Muscle layer of duodenum (tissue), 2 donors: ENCODE measurements around the gene INO80C.

Experiments used
- H3K27ac ChIP-seq: one replicate; pipeline ENCODE4 v1.7.0; 2013; ENCODE audit warnings: mild to moderate bottlenecking, low read length
- H3K27me3 ChIP-seq: one replicate; pipeline ENCODE4 v1.7.0; 2013; ENCODE audit warnings: low read depth, mild to moderate bottlenecking, control low read depth, low read length
- H3K36me3 ChIP-seq, 2 donors: one replicate each; pipeline ENCODE4 v1.7.0; 2013; ENCODE audit warnings: low read length in 2 of 2, control low read depth in 1 of 2, mild to moderate bottlenecking in 1 of 2; ENCODE audit not compliant: insufficient read depth in 2 of 2, control insufficient read depth in 1 of 2
- H3K4me1 ChIP-seq, 2 donors: one replicate each; pipeline ENCODE4 v1.7.0; 2013; ENCODE audit warnings: low read length in 2 of 2, mild to moderate bottlenecking in 2 of 2, control low read depth in 1 of 2, moderate library complexity in 1 of 2; ENCODE audit not compliant: insufficient read depth in 2 of 2, control insufficient read depth in 1 of 2
- H3K4me3 ChIP-seq, 2 donors: one replicate each; pipeline ENCODE4 v1.7.0; 2013; ENCODE audit warnings: low read length in 2 of 2, low read depth in 1 of 2, mild to moderate bottlenecking in 1 of 2
- H3K9me3 ChIP-seq, 2 donors: one replicate each; pipeline ENCODE4 v1.7.0; 2013; ENCODE audit warnings: low read length in 2 of 2, control low read depth in 1 of 2, mild to moderate bottlenecking in 1 of 2; ENCODE audit not compliant: control insufficient read depth in 1 of 2
- donor health status: healthy.

Gene INO80C

DNA sequence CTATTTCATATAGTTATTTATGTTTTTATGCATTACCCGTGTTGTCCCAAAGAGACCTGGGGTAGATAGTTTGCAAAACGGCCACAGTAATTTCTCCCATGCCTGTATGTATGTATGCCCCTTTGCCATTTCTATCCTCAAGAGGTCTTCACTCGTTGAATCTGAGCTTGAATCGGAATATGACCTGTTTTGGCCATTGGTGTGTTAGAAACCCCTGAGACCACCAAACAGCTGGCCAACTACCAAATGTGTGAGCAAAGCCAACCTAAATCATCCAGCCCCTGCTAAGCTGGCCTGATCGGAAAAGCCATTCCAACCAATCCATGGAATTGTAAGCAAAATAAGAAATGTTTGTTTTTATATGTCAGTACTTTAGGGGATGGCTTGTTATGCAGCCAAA lies 23.4 kb upstream of the INO80C start:
- H3K36me3 ChIP-seq: no peaks in the 10 kb centered on the region
- H3K27ac ChIP-seq: no peak overlapping the region
- peaks cover 0 to 5% of the 10 kb centered on the region in 2 donors for H3K4me1 ChIP-seq
- no peak overlapping the region for H3K4me3 ChIP-seq
- H3K9me3 ChIP-seq: no peaks in the 10 kb centered on the region
- no peaks in the 10 kb centered on the region for H3K27me3 ChIP-seq

DNA sequence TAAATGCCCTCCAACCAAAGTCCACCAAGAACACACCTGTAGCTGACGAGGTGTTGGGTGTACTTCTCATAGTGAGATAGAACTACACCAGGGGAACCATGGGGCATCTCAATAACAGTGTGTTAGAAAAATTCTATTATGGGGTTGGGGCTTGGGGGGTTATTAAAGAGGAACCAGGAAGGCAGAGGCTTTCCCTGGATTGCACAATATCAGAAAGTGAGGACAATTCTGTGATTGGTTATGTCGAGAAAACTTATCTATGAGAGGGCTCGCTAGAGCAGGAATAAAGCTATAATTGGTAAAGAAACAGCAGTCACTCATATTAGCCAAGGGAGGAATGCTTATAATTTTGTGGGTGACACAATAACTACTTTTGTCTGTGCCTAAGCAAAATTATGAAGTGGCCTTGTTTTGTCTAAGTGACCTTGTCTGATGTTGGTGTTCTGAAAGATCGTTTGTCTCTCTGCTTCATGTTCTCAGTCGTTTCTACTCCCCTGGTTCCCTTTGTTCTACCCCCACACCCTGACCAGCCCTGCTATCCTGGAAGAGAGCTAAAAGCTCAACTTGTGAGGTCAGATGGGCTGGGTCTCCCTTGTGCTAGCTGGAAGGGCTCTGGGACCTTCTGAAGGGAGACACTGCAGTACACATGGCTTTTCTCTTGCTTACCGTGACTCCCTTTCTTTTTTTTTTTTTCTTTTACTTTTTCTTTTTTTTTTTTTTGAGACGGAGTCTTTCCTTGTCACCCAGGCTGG lies 21.6 kb upstream of the INO80C start:
- Histone ChIP-seq H3K4me3 (no peak overlapping the region), H3K27ac (no peak overlapping the region), H3K27me3 (no peaks in the 10 kb centered on the region)

DNA sequence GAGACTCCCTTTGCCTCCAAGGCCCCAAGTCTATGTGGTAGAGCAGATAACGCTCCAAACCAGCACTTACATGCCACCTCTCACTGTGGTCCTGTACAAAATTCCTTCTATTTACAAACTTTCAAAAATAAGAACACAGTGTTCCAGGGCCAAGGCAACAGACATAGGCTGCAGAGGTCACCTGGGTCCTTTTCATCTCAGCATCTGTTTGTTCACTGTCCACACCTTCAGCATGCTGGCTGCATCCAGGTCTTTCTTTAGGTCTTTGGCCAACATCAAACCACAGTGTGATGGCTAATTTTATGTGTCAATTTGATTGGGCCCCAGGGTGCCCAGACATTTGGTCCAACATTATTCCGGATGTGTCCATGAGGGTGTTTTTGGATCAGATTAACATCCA lies 20.0 kb upstream of the INO80C start:
- no peaks in the 10 kb centered on the region for H3K36me3 ChIP-seq
- H3K27me3 ChIP-seq: no peaks in the 10 kb centered on the region
- H3K9me3 ChIP-seq: no peaks in the 10 kb centered on the region
- no peak overlapping the region for H3K4me3 ChIP-seq
- no peaks in the 10 kb centered on the region for H3K4me1 ChIP-seq
- H3K27ac ChIP-seq: no peak overlapping the region

More for the DNA sequence above, 21.6 kb upstream of the INO80C start:
- Histone ChIP-seq H3K9me3 (no peaks in the 10 kb centered on the region), H3K36me3 (no peaks in the 10 kb centered on the region), H3K4me1 (no peaks in the 10 kb centered on the region)

DNA sequence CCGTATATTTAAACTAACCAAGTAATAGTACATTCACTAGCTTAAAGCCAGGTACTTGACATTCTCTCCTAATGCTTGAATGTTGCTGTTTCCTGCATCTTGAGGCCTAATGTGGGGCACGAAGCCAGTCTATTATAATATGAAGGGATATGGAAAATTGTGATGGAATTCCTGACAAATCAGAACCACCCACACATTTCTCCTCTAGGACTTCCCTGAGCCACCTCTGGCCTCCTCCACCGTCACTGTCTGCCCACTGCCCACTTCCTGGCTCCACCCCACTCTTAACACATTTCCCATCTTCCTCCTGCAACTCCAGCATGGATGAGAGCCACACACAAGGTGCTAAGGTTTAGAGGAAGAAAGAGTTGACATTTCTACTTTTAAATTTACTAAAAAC lies 19.0 kb upstream of the INO80C start:
- H3K27ac ChIP-seq: no peak overlapping the region

DNA sequence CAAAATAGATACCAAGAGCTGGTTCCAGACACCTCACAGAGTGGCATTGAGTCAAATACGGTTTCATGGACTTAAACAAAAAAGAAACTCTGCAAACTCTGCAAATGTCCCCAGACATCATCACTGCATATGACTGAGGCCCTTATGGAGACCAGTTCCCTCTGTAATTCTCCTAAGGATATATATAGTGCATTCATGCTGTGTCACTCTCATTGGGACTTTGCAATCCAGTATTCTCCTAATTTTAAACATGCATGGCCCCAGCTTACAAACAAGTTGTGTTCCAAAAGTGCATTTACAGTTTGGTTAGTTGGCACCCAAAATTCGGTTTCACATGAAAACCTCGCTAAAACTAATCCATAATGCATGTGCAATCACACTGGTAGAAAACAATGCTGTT lies 18.6 kb upstream of the INO80C start:
- no peaks in the 10 kb centered on the region for H3K36me3 ChIP-seq
- H3K27ac ChIP-seq: no peak overlapping the region
- H3K4me3 ChIP-seq: no peak overlapping the region
- no peaks in the 10 kb centered on the region for H3K9me3 ChIP-seq
- no peaks in the 10 kb centered on the region for H3K27me3 ChIP-seq
- H3K4me1 ChIP-seq: no peaks in the 10 kb centered on the region

More for the DNA sequence above, 19.0 kb upstream of the INO80C start:
- H3K36me3 ChIP-seq: no peaks in the 10 kb centered on the region
- H3K4me1 ChIP-seq: no peaks in the 10 kb centered on the region
- H3K9me3 ChIP-seq: no peaks in the 10 kb centered on the region
- no peaks in the 10 kb centered on the region for H3K27me3 ChIP-seq
- H3K4me3 ChIP-seq: no peak overlapping the region

DNA sequence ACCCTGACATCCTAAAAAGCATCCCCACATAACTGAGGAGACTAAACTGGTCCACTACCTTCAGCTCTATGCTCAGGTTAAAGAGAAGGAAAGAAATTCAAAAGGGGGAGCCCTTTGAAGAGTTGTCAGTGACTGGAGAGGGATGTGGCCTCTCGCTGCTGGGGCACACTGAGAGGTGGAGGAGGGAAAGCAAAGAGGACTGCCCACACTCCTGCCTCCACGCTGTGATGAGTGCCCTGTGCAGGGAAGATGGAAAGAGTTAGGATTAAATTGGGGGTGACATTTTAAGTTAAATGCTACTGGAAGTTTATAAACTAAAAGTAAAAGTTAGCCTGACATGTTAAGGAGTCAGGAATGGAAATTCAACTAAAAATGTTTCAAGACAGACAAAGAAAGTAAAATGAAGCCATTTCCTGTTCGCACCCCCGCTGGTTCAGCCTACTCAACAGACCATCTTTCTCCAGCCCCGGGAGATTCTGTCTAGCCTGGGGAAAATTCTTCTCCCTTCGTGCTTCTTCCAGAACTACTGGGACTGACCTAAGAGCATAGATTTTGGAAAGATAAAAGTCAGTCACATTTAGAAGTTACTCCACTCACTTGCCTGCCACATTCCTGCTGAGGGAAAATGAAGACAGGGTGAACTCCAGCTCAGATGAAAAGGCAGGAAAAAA lies 17.8 kb upstream of the INO80C start:
- no peak overlapping the region for H3K27ac ChIP-seq

DNA sequence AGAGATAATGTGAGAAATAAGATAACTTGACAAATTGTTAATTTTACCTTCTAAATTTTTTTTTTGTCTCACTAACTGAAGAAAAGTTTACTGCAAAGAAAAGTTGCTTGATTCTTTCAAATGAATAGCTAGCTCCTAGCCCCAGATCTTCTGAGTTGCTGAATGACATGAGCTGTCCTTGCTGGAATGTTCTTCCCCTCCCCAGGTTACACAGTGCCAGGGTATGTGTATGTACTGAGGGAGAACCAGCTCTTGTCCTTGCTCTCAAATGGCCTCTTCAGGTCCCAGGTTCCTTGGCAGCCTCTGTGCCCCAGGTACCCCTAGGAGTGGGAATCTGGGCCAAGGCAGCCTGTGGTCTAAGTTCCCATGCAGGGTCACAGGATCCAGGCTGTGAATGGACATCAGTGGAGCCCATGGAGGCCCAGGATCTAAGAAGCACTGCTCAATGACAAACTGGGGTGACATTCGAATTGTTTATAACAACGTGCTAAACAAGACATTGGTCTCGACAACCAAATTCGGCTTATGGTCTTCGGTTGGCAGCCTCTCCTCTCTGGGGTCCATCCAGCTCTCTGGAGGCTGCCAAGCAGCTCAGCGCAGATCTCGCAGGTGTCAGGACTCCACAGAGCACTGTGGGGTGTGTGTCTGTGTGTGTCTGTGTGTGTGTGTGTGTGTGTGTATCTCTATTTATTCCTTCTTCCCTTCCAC lies 17.1 kb upstream of the INO80C start:
- H3K27ac ChIP-seq: no peak overlapping the region
- no peaks in the 10 kb centered on the region for H3K27me3 ChIP-seq

More for the DNA sequence above, 17.8 kb upstream of the INO80C start:
- no peak overlapping the region for H3K4me3 ChIP-seq
- no peaks in the 10 kb centered on the region for H3K36me3 ChIP-seq
- H3K9me3 ChIP-seq: no peaks in the 10 kb centered on the region
- no peaks in the 10 kb centered on the region for H3K4me1 ChIP-seq
- H3K27me3 ChIP-seq: no peaks in the 10 kb centered on the region

DNA sequence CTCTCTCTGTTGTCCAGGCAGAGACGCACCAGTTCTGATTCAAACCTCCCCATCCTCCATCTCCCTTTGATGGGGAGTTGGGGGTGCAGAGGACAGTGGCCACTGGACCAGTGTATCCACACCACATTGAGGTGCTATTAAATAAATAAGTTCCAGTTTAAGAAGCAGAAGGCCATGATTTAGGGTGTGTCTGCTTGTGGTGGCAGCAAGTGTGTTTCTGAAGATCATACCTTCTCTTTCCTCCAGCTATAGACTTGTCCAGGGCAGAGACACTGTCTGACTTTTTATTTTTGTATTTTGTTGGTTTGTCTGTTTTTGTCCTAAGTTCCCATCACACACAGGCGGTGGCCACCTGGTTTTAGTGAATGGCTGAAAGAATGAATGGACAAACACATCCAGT lies 16.5 kb upstream of the INO80C start:
- H3K27me3 ChIP-seq: no peaks in the 10 kb centered on the region
- no peaks in the 10 kb centered on the region for H3K36me3 ChIP-seq
- H3K27ac ChIP-seq: no peak overlapping the region
- no peaks in the 10 kb centered on the region for H3K4me1 ChIP-seq
- H3K9me3 ChIP-seq: no peaks in the 10 kb centered on the region
- H3K4me3 ChIP-seq: no peak overlapping the region

More for the DNA sequence above, 17.1 kb upstream of the INO80C start:
- no peaks in the 10 kb centered on the region for H3K4me1 ChIP-seq
- H3K9me3 ChIP-seq: no peaks in the 10 kb centered on the region
- no peak overlapping the region for H3K4me3 ChIP-seq
- no peaks in the 10 kb centered on the region for H3K36me3 ChIP-seq

DNA sequence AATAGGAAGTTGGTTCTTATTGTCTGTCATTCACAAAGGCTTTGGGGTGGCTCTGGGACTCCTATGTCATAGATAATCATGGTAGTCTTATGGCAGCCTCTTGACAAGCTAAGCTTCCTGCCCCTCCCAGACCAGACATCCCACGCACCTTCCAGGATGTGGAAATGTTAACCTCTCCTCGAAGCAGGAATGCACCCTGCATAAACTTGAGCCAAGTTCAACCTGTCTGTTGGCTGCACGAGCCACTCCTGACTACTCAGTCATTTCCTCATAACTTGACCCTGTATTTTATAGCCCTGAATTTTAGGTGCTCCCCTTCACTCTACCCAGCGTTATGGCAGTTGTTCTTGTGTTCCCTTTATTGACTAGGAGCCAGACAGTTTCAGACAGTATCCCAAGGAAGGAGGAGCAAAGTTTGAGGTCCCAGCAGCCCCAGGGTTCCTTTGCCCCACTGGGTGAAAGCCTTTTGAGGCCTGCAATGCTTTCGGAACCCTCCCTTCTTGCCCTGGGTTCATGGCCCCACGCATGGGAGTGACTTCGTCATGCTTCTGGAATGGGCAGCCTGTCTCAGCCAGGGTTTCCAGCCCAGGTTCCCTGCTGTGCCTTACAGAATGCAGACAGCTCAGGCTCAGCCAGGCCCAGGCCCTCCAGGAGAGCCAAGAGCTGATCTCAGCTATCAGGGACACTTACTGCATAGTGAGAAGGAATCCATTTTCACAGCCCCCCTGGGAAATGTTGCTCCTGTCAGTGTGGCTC lies 15.6 kb upstream of the INO80C start:
- H3K36me3 ChIP-seq: no peaks in the 10 kb centered on the region
- H3K27me3 ChIP-seq: no peaks in the 10 kb centered on the region
- no peaks in the 10 kb centered on the region for H3K9me3 ChIP-seq
- no peaks in the 10 kb centered on the region for H3K4me1 ChIP-seq
- no peak overlapping the region for H3K4me3 ChIP-seq
- no peak overlapping the region for H3K27ac ChIP-seq

DNA sequence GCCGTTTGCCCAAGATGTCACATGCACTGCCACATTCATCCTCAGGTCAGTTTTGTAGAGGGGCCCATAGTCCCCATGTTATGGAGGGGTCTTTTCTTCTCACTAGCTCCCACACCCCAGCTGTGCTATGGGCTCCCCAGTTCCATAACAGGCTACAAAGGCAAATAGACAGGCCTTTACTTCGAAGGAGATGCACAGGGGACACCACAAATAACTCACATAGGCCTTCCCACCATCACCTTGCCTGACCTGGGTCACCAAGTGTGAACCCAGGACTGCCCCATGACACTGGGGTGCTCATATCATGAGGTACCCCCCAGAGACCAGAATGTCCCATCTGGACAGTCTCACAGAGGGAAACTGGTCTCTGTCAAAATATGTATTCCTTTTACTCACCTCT lies 15.0 kb upstream of the INO80C start:
- Histone ChIP-seq H3K27ac (no peak overlapping the region), H3K9me3 (no peaks in the 10 kb centered on the region)

DNA sequence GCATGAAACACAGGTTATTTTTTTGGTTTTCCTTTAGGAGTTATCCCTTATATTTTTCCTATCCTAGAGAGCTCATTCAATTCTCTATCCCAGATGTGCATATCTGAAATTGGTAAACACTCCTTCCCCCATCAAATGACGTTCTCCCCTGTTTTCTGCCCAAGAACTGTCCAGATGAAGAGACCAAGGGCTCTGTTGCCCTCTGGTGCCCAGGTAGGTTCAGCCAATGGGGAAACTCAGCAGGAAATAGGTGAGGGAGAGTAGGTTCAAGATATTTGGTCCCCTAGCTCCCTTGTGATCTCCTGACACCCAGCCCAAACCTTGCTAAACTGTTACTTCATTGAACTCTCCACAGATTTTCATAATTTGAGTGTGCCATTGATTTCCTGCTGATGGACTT lies 14.1 kb upstream of the INO80C start:
- Histone ChIP-seq H3K27ac (no peak overlapping the region), H3K4me1 (no peaks in the 10 kb centered on the region), H3K4me3 (no peak overlapping the region), H3K9me3 (no peaks in the 10 kb centered on the region), H3K36me3 (no peaks in the 10 kb centered on the region), H3K27me3 (no peaks in the 10 kb centered on the region)

More for the DNA sequence above, 15.0 kb upstream of the INO80C start:
- Histone ChIP-seq H3K27me3 (no peaks in the 10 kb centered on the region), H3K36me3 (no peaks in the 10 kb centered on the region), H3K4me1 (no peaks in the 10 kb centered on the region), H3K4me3 (no peak overlapping the region)
